SK-N-DZ (cell line): ENCODE measurements around the gene MTMR11. TPM values are rescaled to one million over a fixed set of nuclear protein-coding genes. Genes with fewer than 3 reads are reported as not detected.
"Not testable (repeated sequence)": the region's sequence is repeated elsewhere in the genome, so short reads cannot be mapped to it uniquely, and the experiment has no call there.

Experiments used
- DNase-seq: peaks from one replicate; pipeline ENCODE4 v3.0.0-alpha.2; 2015; ENCODE audit warnings: low spot score
- polyA plus RNA-seq, 2 experiments: library from polyadenylated mRNA; depleted of rRNA; stranded (reverse); fragments of >200 nt; gene quantifications; 2 replicates each; pipeline ENCODE4 v1.2.3, GENCODE V29; 2014

MTMR11 gene
- 3.9 and 4.5 TPM in 2 replicates for polyA plus RNA-seq (2014; cell fraction: cytosol; rRNA removed)
- polyA plus RNA-seq (2014; cell fraction: nucleus; rRNA removed) = 43.9 and 44.1 TPM in 2 replicates

DNA sequence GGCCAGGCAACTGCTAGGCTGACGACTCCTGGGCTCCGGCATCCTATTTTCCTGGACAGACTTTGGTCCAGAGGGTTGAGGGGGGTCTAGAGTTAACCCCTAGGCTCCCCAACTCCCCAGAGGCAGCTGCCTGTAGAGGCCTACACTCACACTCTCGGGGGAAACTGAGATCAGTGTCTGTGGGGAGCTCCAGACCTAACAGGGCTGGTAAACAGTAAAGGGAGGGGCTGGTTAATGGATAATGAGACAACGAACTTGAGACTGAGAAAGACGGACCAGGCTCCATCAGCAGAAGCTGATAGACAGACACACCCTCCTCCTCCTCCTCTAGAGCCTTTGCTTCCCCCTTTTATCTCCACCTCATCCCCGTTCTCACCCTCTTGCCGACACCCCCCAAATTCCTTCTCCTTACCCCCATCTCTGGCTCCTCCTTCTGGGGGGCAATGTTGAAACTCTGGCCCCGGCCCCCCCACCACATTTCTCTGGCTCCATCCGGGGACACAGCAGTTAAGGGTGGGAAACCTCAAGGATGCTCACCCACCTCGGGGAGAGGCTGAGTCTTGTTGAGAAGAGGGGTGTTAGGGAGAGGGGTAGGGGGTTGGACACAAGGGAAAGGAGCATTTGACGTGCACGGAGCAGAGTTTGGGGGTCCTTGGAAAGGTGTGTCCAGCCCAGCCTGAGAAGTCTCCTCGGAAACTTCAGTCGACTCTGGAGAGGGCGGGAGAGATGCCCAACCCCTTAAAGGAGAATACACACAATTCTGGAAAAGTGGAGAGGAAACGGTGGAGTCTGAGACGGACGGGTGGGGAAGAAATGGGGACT lies at the start of gene MTMR11:
MTMR11 (minus strand) TSS at position 710 of the 822 bp plus-strand sequence; CDS start at position 478, 232 bp downstream.
- peak; percentile 45 for DNase-seq

DNA sequence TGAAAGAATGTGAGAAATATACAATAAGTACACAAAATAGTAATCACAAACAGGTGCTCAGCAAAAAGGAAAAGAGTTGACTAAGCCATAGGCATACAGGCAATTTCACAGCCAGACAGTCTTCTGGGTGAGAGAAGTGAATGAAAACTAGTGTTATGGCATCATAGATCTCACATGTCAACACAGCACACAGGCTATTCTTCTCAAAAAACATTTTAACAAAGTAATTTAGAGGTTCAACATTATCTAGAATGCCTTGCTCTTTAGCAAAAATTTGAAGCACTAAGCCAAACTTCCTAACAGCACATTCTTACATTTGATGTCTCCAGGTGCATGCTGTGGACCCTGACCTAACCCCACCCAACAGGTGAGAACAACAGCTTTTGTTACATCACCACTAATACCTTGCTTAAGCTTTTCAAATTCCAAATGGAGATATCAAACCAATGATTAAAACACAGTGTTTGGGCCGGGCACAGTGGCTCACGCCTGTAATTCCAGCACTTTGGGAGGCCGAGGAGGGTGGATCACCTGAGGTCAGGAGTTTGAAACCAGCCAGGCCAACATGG lies 43.4 kb upstream of the MTMR11 start:
- no peak for DNase-seq

GRCh38 chr1:149979245-149979971 lies 42.7 kb upstream of the MTMR11 start:
- no peak for DNase-seq

DNA sequence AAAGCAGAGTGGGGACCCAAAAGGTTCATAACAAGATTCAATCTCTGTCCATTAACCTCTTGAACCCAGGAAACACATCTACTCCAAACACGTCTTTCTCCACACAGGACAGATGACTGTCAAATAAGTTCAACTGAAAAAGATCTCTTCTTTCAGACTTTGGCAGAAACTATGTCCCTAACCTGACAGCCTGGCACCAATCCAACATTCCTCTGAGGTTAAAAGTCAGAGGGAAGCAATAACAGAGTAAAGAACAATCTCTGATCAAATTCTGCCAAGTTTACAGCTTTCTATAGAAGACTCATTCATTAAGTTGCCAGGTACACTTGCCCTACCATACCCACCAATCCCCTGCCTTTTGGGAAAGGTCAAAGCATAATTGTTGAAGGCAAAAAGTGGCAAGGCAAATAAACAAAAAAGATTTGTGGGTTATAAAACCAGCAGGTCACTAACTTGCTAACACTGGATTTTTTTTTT lies 41.9 kb upstream of the MTMR11 start:
- DNase-seq = no peak

- DNase-seq = no peak
Observed at GRCh38 chr1:149977345-149977744, 40.7 kb upstream of the MTMR11 start.

- DNase-seq = no peak
Observed at GRCh38 chr1:149972547-149972946, 35.9 kb upstream of the MTMR11 start.

DNA sequence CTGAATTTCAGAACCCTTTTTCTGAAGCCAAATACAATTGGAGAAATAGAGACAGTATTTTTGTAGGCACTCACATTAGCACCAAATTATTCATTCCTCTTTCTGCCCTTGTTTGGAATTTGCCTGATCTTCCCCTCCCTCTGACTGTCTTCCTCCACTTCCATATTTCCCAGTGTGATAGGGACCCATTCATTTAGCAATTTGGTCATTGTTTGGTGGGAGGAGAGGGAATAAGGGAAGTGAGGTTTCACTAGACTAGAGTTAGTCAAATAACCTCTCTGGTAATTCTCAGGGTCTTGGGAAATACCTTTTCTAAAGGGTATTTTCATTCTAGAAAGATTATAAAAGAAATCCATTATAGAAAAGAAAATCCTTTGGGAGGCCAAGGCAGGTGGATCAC lies 31.0 kb upstream of the MTMR11 start:
- no peak for DNase-seq

DNA sequence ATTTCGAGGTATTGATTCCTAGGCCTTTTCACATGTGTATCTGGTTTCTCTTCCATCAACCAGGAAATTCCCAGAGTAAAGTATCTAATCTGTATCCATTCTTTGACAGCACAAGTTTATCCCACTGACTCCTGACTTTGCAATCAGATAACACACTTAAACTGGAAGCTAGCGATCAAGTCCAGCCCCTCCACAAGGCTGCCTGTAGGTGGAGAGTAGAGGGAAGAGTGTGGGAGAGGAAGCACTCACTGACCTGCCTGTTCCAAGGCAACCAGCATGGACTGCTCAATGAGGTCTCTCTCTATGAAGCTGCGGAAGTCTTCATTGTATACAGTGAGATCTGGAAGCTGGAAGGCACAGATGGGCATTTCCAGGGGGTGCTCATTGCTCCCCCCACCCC lies 30.4 kb upstream of the MTMR11 start:
- DNase-seq = no peak

DNA sequence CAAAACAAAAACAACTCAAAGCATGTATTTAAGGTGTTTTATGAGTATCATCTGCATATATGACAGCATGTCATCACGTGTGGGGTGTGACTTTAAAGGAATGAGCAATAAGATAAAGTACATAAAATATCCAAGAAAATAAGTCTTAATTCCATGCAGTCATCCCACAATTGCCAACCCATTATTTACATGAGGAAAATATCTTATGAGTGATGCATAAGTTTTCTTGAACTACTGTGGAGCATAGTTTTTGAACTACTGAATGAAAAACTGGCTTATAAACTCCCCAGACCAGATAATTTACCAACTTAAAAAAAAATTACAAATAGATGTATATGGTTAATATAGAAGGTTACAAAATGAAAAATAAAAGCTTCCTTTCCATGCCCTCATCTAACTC lies 29.7 kb upstream of the MTMR11 start:
- DNase-seq = no peak

DNA sequence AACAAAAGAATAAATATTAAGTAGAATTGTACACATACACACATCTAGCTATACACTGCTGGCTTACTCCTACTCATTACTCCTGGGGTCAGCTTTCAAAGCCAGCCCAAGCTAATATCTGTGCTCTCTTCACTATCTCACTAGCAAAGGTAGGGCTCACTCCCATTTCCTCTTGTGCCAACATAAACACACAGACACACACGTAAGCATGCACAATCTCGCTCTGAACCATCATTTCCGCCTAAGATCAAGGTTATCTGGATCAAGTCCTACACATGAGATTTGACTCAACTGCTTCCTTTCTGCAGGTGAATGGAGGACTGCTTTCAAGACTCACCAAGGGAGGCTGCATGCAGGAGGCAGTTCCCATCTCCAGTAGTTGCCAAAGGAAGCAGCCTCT lies 28.8 kb upstream of the MTMR11 start:
- DNase-seq = no peak

GRCh38 chr1:149963358-149963757 lies 26.7 kb upstream of the MTMR11 start:
- DNase-seq = no peak

GRCh38 chr1:149962736-149963135 lies 26.1 kb upstream of the MTMR11 start:
- no peak for DNase-seq

DNA sequence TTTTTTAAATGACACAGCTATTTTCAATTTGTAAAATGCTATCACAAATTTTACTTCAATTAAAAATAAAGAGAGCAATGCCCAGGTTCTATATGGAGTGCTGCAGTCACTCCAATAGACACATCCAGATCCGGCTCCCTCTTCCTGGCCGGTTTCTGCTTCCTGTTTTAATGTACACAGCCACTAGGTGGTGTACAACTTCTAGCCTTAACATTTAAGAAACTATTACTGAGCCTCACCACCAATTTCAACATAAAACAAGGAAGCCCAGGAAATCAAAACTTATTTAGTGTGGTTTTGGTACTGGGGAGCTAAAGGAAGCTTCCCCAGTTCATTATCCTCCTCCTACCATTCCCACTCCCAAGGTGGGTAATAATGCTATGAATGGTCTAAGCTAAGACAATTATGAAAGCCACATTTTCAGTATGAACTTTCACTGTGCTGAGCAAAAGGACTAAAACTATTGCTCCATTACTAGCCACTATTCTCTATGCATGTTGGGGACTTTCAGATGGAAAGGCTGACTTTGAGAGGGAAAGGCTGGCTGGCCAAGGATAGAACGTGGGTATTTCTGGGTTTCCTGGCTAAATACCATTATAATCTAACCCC lies 25.5 kb upstream of the MTMR11 start:
- peak; percentile 70 for DNase-seq

GRCh38 chr1:149957548-149957947 lies 20.9 kb upstream of the MTMR11 start:
- DNase-seq = not testable (repeated sequence)

GRCh38 chr1:149949911-149950310 lies 13.2 kb upstream of the MTMR11 start:
- DNase-seq = no peak

GRCh38 chr1:149945206-149945605 lies 8.5 kb upstream of the MTMR11 start:
- DNase-seq = no peak

GRCh38 chr1:149942885-149943284 lies 6.2 kb upstream of the MTMR11 start:
- DNase-seq = no peak

GRCh38 chr1:149942207-149942606 lies 5.5 kb upstream of the MTMR11 start:
- peak; percentile 44 for DNase-seq

GRCh38 chr1:149940427-149940826 lies 3.7 kb upstream of the MTMR11 start:
- DNase-seq = no peak

DNA sequence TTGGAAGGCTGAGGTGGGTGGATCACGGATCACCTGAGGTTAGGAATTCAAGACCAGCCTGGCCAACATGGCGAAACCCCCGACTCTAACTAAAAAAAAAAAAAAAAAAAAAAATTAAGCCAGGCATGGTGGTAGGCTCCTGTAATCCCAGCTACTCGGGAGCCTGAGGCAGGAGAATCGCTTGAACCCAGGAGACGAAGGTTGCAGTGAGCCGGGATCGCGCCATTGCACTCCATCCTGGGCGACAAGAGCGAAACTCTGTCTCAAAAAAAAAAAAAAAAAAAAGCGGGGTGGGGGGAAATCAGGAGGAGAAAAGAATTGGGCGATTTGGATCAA lies 2.0 kb upstream of the MTMR11 start:
- DNase-seq = not testable (repeated sequence)

DNA sequence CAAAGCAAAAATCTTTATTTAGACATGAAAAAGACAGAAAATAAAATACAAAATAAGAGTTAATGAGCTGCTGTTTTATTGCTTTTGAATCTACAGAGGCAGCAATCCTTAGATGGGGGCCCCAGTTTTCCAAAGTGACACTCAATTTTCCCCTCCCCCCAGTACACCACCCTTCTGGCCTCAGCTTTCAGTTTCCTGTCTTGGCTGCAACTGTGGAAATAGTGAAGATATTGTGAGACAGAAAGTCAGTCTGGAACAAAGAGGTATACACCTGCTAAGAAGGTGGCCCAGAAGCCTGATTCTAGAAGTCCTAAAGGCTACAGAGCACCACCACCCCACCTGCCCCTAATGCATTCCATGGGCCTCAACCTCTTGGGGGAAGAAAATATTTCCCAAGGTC lies 1.1 kb upstream of the MTMR11 start:
- no peak for DNase-seq
